HEK293 (cell line): Measurements from ENCODE around the gene DDX23.

ENCODE experiments used
- CTCF ChIA-PET: fragments of 350-600 bp; formaldehyde crosslinking; extraction: SDS; loops from one replicate; lab custom pipeline; 2021; ENCODE audit warnings: antibody characterized with exemption; lab: Yijun Ruan, JAX
- POLR2A ChIA-PET: fragments of 300-600 bp; formaldehyde crosslinking; extraction: SDS; loops from one replicate; lab custom pipeline; 2020; ENCODE audit warnings: antibody characterized with exemption, inconsistent platforms; lab: Yijun Ruan, JAX
- H3K27ac ChIP-seq: fragments of 200-500 bp; sonication (Bioruptor generic); 2 replicates; pipeline ENCODE4 v1.5.1; 2014; ENCODE audit warnings: low read depth, low read length, control low read depth, inconsistent platforms; ENCODE audit errors: extremely low read depth
- H3K36me3 ChIP-seq, 2 experiments: fragments of 200-500 bp in 1 of 2; sonication (Bioruptor generic) in 1 of 2; 1 replicate in 1 of 2; 2 replicates in 1 of 2; pipeline ENCODE4 v1.5.1; 2014 to 2017; ENCODE audit warnings: inconsistent platforms in 2 of 2, low read length in 2 of 2; ENCODE audit not compliant: control insufficient read depth in 2 of 2, insufficient read depth in 1 of 2
- H3K4me1 ChIP-seq: fragments of 200-500 bp; sonication (Bioruptor generic); 2 replicates; pipeline ENCODE4 v1.5.1; 2014; ENCODE audit warnings: mild to moderate bottlenecking, low read length, inconsistent platforms; ENCODE audit not compliant: control insufficient read depth, insufficient read depth
- H3K4me3 ChIP-seq: 2 replicates; pipeline ENCODE4 v1.5.1; 2011; ENCODE audit warnings: low read depth, mild to moderate bottlenecking, control low read depth, low read length, moderate library complexity
- H3K9me3 ChIP-seq: fragments of 200-500 bp; sonication (Bioruptor generic); 2 replicates; pipeline ENCODE4 v1.5.1; 2014; ENCODE audit warnings: low read depth, low read length, inconsistent platforms; ENCODE audit not compliant: control insufficient read depth, insufficient read depth
- KLF9 ChIP-seq: fragments of 450-650 bp; formaldehyde crosslinking; IDR thresholded peaks from 2 replicates; pipeline ENCODE4 v1.5.1; 2016; ENCODE audit warnings: missing biosample characterization, missing genetic modification characterization, low read depth
- PRDM1 ChIP-seq: fragments of 450-650 bp; formaldehyde crosslinking; IDR thresholded peaks from 2 replicates; pipeline ENCODE4; 2016; ENCODE audit warnings: missing biosample characterization, missing genetic modification characterization
- SCRT1 ChIP-seq: fragments of 450-650 bp; formaldehyde crosslinking; IDR thresholded peaks from 2 replicates; pipeline ENCODE4 v1.5.1; 2016; ENCODE audit warnings: missing biosample characterization, missing genetic modification characterization, borderline replicate concordance
- TRIM28 ChIP-seq: IDR thresholded peaks from 2 replicates; pipeline ENCODE4 v1.6.1; 2011; ENCODE audit warnings: low read length, control low read depth, borderline replicate concordance
- ZBTB10 ChIP-seq: fragments of 450-650 bp; formaldehyde crosslinking; IDR thresholded peaks from 2 replicates; pipeline ENCODE4 v1.5.1; 2016; ENCODE audit warnings: missing biosample characterization, missing genetic modification characterization
- ZBTB17 ChIP-seq: fragments of 450-650 bp; formaldehyde crosslinking; IDR thresholded peaks from 2 replicates; pipeline ENCODE4 v1.5.1; 2016; ENCODE audit warnings: missing biosample characterization, missing genetic modification characterization
- ZFHX2 ChIP-seq: fragments of 450-650 bp; formaldehyde crosslinking; conservative IDR thresholded peaks from 2 replicates; pipeline ENCODE4 v1.5.1; 2016; ENCODE audit warnings: missing biosample characterization, missing genetic modification characterization
- ZFP69B ChIP-seq: fragments of 450-650 bp; formaldehyde crosslinking; IDR thresholded peaks from 2 replicates; pipeline ENCODE4 v1.5.1; 2016; ENCODE audit warnings: missing biosample characterization, missing genetic modification characterization
- ZNF16 ChIP-seq: fragments of 450-650 bp; formaldehyde crosslinking; IDR thresholded peaks from 2 replicates; pipeline ENCODE4 v1.5.1; 2016; ENCODE audit warnings: low read depth, missing biosample characterization, missing genetic modification characterization
- ZNF174 ChIP-seq: fragments of 450-650 bp; formaldehyde crosslinking; IDR thresholded peaks from 2 replicates; pipeline ENCODE4 v1.5.0; 2017; ENCODE audit warnings: missing biosample characterization, mild to moderate bottlenecking, missing genetic modification characterization
- ZNF239 ChIP-seq: fragments of 450-650 bp; formaldehyde crosslinking; IDR thresholded peaks from 2 replicates; pipeline ENCODE4 v1.5.1; 2016; ENCODE audit warnings: missing biosample characterization, missing genetic modification characterization
- ZNF26 ChIP-seq: fragments of 450-650 bp; formaldehyde crosslinking; IDR thresholded peaks from 2 replicates; pipeline ENCODE4 v1.5.1; 2016; ENCODE audit warnings: missing biosample characterization, missing genetic modification characterization
- ZNF366 ChIP-seq: fragments of 450-650 bp; formaldehyde crosslinking; conservative IDR thresholded peaks from 2 replicates; pipeline ENCODE4 v1.5.1; 2016; ENCODE audit warnings: missing biosample characterization, missing genetic modification characterization
- ZNF561 ChIP-seq: fragments of 450-650 bp; IDR thresholded peaks from 2 replicates; pipeline ENCODE4 v1.5.1; 2018; ENCODE audit warnings: missing biosample characterization, missing genetic modification characterization, borderline replicate concordance
- ZNF623 ChIP-seq: fragments of 450-650 bp; formaldehyde crosslinking; IDR thresholded peaks from 2 replicates; pipeline ENCODE4 v1.5.1; 2016; ENCODE audit warnings: missing biosample characterization, missing genetic modification characterization
- ZNF639 ChIP-seq: fragments of 450-650 bp; formaldehyde crosslinking; IDR thresholded peaks from 2 replicates; pipeline ENCODE4 v1.5.1; 2016; ENCODE audit warnings: missing biosample characterization, missing genetic modification characterization
- ZNF692 ChIP-seq: fragments of 450-650 bp; formaldehyde crosslinking; IDR thresholded peaks from 2 replicates; pipeline ENCODE4 v1.5.1; 2016; ENCODE audit warnings: missing biosample characterization, missing genetic modification characterization

DDX23 gene

GRCh38 chr12:48882315-48882687, 30.3 kb upstream of the DDX23 start (continued):
- TF ChIP-seq ZNF26 (no peak), ZNF692 (no peak), ZNF561 (tag by site-specific recombination) (no peak), ZBTB10 (tag by site-specific recombination) (0 out of 2 replicates have a peak, but pooled peaks have one; percentile 22), ZNF174 (tag by site-specific recombination) (no peak)

- Histone ChIP-seq H3K36me3 (no peaks in the 10 kb centered on the region), H3K27ac (no peak overlapping the region), H3K4me3 (no peak overlapping the region), H3K9me3 (no peaks in the 10 kb centered on the region), H3K4me1 (peaks cover 20% of the 10 kb centered on the region)
- CTCF ChIA-PET: interaction anchor here (7.1 to 8.3 kb wide), 2 partner anchors 9 to 28 kb away, joined by 40 to 64 read pairs; partner anchors contain the start of gene DDX23
- POLR2A ChIA-PET: interaction anchor here (1.2 to 3.4 kb wide), 2 partner anchors 16 to 29 kb away, joined by 8 to 24 read pairs; partner anchors contain the start of genes DDX23 and RND1
- 0 out of 2 replicates have a peak, but pooled peaks have one; percentile 11 for TF ChIP-seq KLF9
- TF ChIP-seq SCRT1 (tag by site-specific recombination): no peak
- TF ChIP-seq PRDM1: peak; percentile 70
- no peak for TF ChIP-seq TRIM28
- TF ChIP-seq ZBTB17 (tag by site-specific recombination): peak; percentile 96
- TF ChIP-seq ZNF239 (tag by site-specific recombination): no peak
- TF ChIP-seq ZNF16 (tag by site-specific recombination): no peak
- TF ChIP-seq ZNF26: no peak
- 0 out of 2 replicates have a peak, but pooled peaks have one; percentile 7 for TF ChIP-seq ZFHX2 (tag by site-specific recombination)
- peak; percentile 52; the same call in 1 of the 2 replicates for TF ChIP-seq ZFP69B (tag by site-specific recombination)
- TF ChIP-seq ZNF639 (tag by site-specific recombination): no peak
- 0 out of 2 replicates have a peak, but pooled peaks have one; percentile 24 for TF ChIP-seq ZNF366
- no peak for TF ChIP-seq ZNF623 (tag by site-specific recombination)
- TF ChIP-seq, all 188 proteins: peak for 6
Observed at GRCh38 chr12:48881686-48882314, 29.8 kb upstream of the DDX23 start.
